ENCODE data around the gene BRICD5.

BRICD5 gene

GRCh38 chr16:2235695-2236336 is 25.2 kb upstream of the BRICD5 start (continued):
- TF ChIP-seq, protein P1, sequence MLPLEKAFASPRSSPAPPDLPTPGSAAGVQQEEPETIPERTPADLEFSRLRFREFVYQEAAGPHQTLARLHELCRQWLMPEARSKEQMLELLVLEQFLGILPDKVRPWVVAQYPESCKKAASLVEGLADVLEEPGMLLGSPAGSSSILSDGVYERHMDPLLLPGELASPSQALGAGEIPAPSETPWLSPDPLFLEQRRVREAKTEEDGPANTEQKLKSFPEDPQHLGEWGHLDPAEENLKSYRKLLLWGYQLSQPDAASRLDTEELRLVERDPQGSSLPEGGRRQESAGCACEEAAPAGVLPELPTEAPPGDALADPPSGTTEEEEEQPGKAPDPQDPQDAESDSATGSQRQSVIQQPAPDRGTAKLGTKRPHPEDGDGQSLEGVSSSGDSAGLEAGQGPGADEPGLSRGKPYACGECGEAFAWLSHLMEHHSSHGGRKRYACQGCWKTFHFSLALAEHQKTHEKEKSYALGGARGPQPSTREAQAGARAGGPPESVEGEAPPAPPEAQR (tag by site-specific recombination; IDR thresholded peaks at IDR 0.05) = no peak
- no peak for TF ChIP-seq KLF9 (tag by site-specific recombination; IDR thresholded peaks at IDR 0.05; ENCODE audit: low read depth)
- TF ChIP-seq MEIS1 (CRISPR knock-in tag; IDR thresholded peaks at IDR 0.05; ENCODE audit: borderline replicate concordance) = no peak
- no peak for TF ChIP-seq ZIC2 (tag by site-specific recombination; IDR thresholded peaks at IDR 0.05)
- TF ChIP-seq ZNF530 (tag by site-specific recombination; IDR thresholded peaks at IDR 0.05; ENCODE audit: low read depth) = no peak
- no peak for TF ChIP-seq PRDM10 (tag by site-specific recombination; IDR thresholded peaks at IDR 0.05)
- TF ChIP-seq ZBTB44 (tag by site-specific recombination; IDR thresholded peaks at IDR 0.05) = no peak
- TF ChIP-seq BCL11B (tag by site-specific recombination; IDR thresholded peaks at IDR 0.05; ENCODE audit: low read depth) = no peak
- no peak for TF ChIP-seq HOXC10 (CRISPR knock-in tag; IDR thresholded peaks at IDR 0.05)
- no peak for TF ChIP-seq MZF1 (tag by site-specific recombination; IDR thresholded peaks at IDR 0.05; ENCODE audit: borderline replicate concordance)
- TF ChIP-seq TCF7L2 (IDR thresholded peaks at IDR 0.05; ENCODE audit: borderline replicate concordance, low read depth, low read length) = no peak
- TF ChIP-seq ZNF488 (tag by site-specific recombination; IDR thresholded peaks at IDR 0.05) = no peak
- 0 out of 2 replicates have a peak, but pooled peaks have one; percentile 13 for TF ChIP-seq ZNF223 (tag by site-specific recombination; IDR thresholded peaks at IDR 0.05)
- TF ChIP-seq REPIN1 (tag by site-specific recombination; IDR thresholded peaks at IDR 0.05; ENCODE audit: low read depth) = no peak
- no peak for TF ChIP-seq ZNF19 (tag by site-specific recombination; IDR thresholded peaks at IDR 0.05; ENCODE audit: low read depth)
- TF ChIP-seq HOXA7 (CRISPR knock-in tag; IDR thresholded peaks at IDR 0.05; ENCODE audit: borderline replicate concordance) = no peak
- no peak for TF ChIP-seq SP3 (tag by site-specific recombination; IDR thresholded peaks at IDR 0.05)
- no peak for TF ChIP-seq ZNF558 (tag by site-specific recombination; IDR thresholded peaks at IDR 0.05)
- peak; percentile 70 for TF ChIP-seq ZNF335 (tag by site-specific recombination; conservative IDR thresholded peaks at IDR 0.05)
- TF ChIP-seq, protein P2, sequence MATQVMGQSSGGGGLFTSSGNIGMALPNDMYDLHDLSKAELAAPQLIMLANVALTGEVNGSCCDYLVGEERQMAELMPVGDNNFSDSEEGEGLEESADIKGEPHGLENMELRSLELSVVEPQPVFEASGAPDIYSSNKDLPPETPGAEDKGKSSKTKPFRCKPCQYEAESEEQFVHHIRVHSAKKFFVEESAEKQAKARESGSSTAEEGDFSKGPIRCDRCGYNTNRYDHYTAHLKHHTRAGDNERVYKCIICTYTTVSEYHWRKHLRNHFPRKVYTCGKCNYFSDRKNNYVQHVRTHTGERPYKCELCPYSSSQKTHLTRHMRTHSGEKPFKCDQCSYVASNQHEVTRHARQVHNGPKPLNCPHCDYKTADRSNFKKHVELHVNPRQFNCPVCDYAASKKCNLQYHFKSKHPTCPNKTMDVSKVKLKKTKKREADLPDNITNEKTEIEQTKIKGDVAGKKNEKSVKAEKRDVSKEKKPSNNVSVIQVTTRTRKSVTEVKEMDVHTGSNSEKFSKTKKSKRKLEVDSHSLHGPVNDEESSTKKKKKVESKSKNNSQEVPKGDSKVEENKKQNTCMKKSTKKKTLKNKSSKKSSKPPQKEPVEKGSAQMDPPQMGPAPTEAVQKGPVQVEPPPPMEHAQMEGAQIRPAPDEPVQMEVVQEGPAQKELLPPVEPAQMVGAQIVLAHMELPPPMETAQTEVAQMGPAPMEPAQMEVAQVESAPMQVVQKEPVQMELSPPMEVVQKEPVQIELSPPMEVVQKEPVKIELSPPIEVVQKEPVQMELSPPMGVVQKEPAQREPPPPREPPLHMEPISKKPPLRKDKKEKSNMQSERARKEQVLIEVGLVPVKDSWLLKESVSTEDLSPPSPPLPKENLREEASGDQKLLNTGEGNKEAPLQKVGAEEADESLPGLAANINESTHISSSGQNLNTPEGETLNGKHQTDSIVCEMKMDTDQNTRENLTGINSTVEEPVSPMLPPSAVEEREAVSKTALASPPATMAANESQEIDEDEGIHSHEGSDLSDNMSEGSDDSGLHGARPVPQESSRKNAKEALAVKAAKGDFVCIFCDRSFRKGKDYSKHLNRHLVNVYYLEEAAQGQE (tag by site-specific recombination; IDR thresholded peaks at IDR 0.05) = no peak
- TF ChIP-seq ZNF785 (tag by site-specific recombination; IDR thresholded peaks at IDR 0.05) = no peak
- TF ChIP-seq GLIS1 (tag by site-specific recombination; IDR thresholded peaks at IDR 0.05) = 0 out of 2 replicates have a peak, but pooled peaks have one; percentile 7
- TF ChIP-seq GFI1B (tag by site-specific recombination; IDR thresholded peaks at IDR 0.05) = no peak
- TF ChIP-seq ZNF23 (tag by site-specific recombination; IDR thresholded peaks at IDR 0.05; ENCODE audit: borderline replicate concordance) = no peak
